Measurements from ENCODE around the gene SPATA31D3. TPM values are rescaled to one million over a fixed set of nuclear protein-coding genes. Genes with fewer than 3 reads are reported as not detected.

SPATA31D3 gene
- total and polyA plus RNA-seq, 2 of the 8 experiments (the other 6 are each of a cell fraction or from before 2014, with no cell fraction given) = not detected

- Histone ChIP-seq H4K91ac (replicated peaks; ENCODE audit: insufficient read length, low read length) (no peak overlapping the region), H3K4me3 (ENCODE audit: extremely low read depth in 1 of 4, insufficient read depth in 2 of 4, low read depth in 3 of 4, low read length in 4 of 4) (no peak overlapping the region), H3K36me3 (ENCODE audit: control insufficient read depth in 2 of 4, insufficient read depth in 4 of 4, low read length in 3 of 4) (no peaks in the 10 kb centered on the region), H3K4me1 (replicated peaks in 1 of 4; ENCODE audit: control insufficient read depth in 3 of 4, insufficient read depth in 4 of 4, low read length in 3 of 4) (no peaks in the 10 kb centered on the region), H3K14ac (ENCODE audit: insufficient read length) (no peak overlapping the region), H3K9me3 (ENCODE audit: insufficient read depth in 2 of 2, low read depth in 1 of 2, low read length in 1 of 2) (peaks cover 0 to 3% of the 10 kb centered on the region in 2 experiments; a peak in 2 of 4 replicates), H3K23ac (ENCODE audit: insufficient read length) (no peak overlapping the region), H3K18ac (ENCODE audit: extremely low read depth, low read length) (no peak overlapping the region), H4K20me1 (replicated peaks in 1 of 2; ENCODE audit: control insufficient read depth in 1 of 2, insufficient read depth in 2 of 2, low read length in 2 of 2) (no peaks in the 10 kb centered on the region), H3K27me3 (replicated peaks in 1 of 4; ENCODE audit: control insufficient read depth in 3 of 4, extremely low read depth in 1 of 4, insufficient read depth in 3 of 4, low read length in 3 of 4) (no peaks in the 10 kb centered on the region), H2BK15ac (ENCODE audit: low read length) (no peak overlapping the region), H2AK5ac (ENCODE audit: low read depth, low read length) (no peak overlapping the region), H3K79me2 (ENCODE audit: control insufficient read depth in 1 of 2, insufficient read depth in 2 of 2, low read length in 2 of 2) (no peaks in the 10 kb centered on the region), H4K5ac (ENCODE audit: insufficient read length, low read depth, low read length) (no peak overlapping the region), H4K8ac (ENCODE audit: extremely low read depth, insufficient read depth, low read length) (no peak overlapping the region), H3K23me2 (ENCODE audit: low read depth, low read length) (no peaks in the 10 kb centered on the region), H2BK20ac (ENCODE audit: low read length) (no peak overlapping the region), H2AFZ (ENCODE audit: low read length) (no peak overlapping the region), H3K27ac (ENCODE audit: low read depth, low read length) (no peak overlapping the region), H3K4me2 (ENCODE audit: insufficient read depth in 1 of 2, low read depth in 2 of 2, low read length in 2 of 2) (no peak overlapping the region), H3K9ac (replicated peaks in 1 of 4; ENCODE audit: extremely low read depth in 1 of 4, low read depth in 3 of 4, low read length in 3 of 4) (no peak overlapping the region), H3K4ac (replicated peaks; ENCODE audit: insufficient read length, low read depth, low read length) (no peak overlapping the region), H3K79me1 (ENCODE audit: low read depth, low read length) (no peaks in the 10 kb centered on the region), H2BK5ac (ENCODE audit: low read depth, low read length) (no peak overlapping the region), H2BK12ac (ENCODE audit: low read depth, low read length) (no peak overlapping the region), H2BK120ac (replicated peaks; ENCODE audit: low read depth, low read length) (no peak overlapping the region), H3K56ac (replicated peaks; ENCODE audit: insufficient read length, low read depth, low read length) (no peak overlapping the region)
- 84% methylated on average over 5 of the region's 5 CpGs; no CpG with 5 or more reads in 1 of the 2 experiments for WGBS, 2 experiments (ENCODE audit: extremely low coverage in 1 of 2, insufficient coverage in 1 of 2, insufficient read length in 1 of 2, insufficient replicate concordance in 2 of 2, low coverage in 1 of 2, low lambda C conversion rate in 2 of 2, missing lambda C conversion rate in 1 of 2)
- CTCF ChIA-PET (ENCODE audit: partially characterized antibody) = no interaction called here
- no peak for FAIRE-seq
- DNase-seq (ENCODE audit: low read depth in 1 of 2, low spot score in 2 of 2) = no peak
- POLR2A ChIA-PET (ENCODE audit: partially characterized antibody) = no interaction called here
- TF ChIP-seq KDM4A (IDR thresholded peaks at IDR 0.05; ENCODE audit: low read depth, low read length, severe bottlenecking) (no peak), CHD1 (IDR thresholded peaks at IDR 0.05; ENCODE audit: low read depth, low read length) (no peak), BRCA1 (IDR thresholded peaks at IDR 0.05; ENCODE audit: low read depth, low read length) (no peak), SP4 (IDR thresholded peaks at IDR 0.05; ENCODE audit: low read length) (no peak), KDM1A (IDR thresholded peaks at IDR 0.05; ENCODE audit: borderline replicate concordance, low read length) (no peak), TAF7 (optimal IDR thresholded peaks at IDR 0.05; ENCODE audit: borderline replicate concordance, low read depth, low read length) (no peak), BCL11A (IDR thresholded peaks at IDR 0.05; ENCODE audit: low read depth in 2 of 2, low read length in 2 of 2) (no peak), JUN (IDR thresholded peaks at IDR 0.05; ENCODE audit: low read depth, low read length) (no peak), POLR2A (IDR thresholded peaks at IDR 0.05; ENCODE audit: control extremely low read depth in 1 of 2, low read depth in 2 of 2, low read length in 2 of 2) (no peak), CTBP2 (IDR thresholded peaks at IDR 0.05; ENCODE audit: borderline replicate concordance, insufficient read depth, insufficient read length, low read length) (no peak), BACH1 (IDR thresholded peaks at IDR 0.05; ENCODE audit: low read length) (no peak), PHF8 (conservative IDR thresholded peaks at IDR 0.05; ENCODE audit: low read depth, low read length) (no peak), SRF (IDR thresholded peaks at IDR 0.05; ENCODE audit: low read depth, low read length) (no peak), EGR1 (IDR thresholded peaks at IDR 0.05; ENCODE audit: borderline replicate concordance, low read depth, low read length) (no peak)
Observed at GRCh38 chr9:81974764-81975163, 31.5 kb downstream of the SPATA31D3 start.

Data from H1 (cell line).